H1 (cell line): ENCODE data around the gene GPATCH2L.

Experiments used
- CTCF ChIP-seq, 3 experiments: IDR thresholded peaks; 1 replicate in 2 of 3; 2 replicates in 1 of 3; pipeline versions ENCODE4 v1.5.1 to v1.6.1; 2011; ENCODE audit warnings: low read length in 3 of 3, mild to moderate bottlenecking in 3 of 3, inconsistent platforms in 2 of 3, low read depth in 1 of 3, moderate library complexity in 1 of 3; ENCODE audit not compliant: insufficient read depth in 1 of 3; ENCODE audit errors: control extremely low read depth in 1 of 3
- EGR1 ChIP-seq: IDR thresholded peaks from 2 replicates; pipeline ENCODE4 v1.6.1; 2011; ENCODE audit warnings: low read depth, low read length, borderline replicate concordance
- EZH2 ChIP-seq: fragments of 200-600 bp; sonication (generic); IDR thresholded peaks from 2 replicates; pipeline ENCODE4 v1.7.1; 2012; ENCODE audit warnings: low read depth, mild to moderate bottlenecking, moderate library complexity, low read length, inconsistent platforms; ENCODE audit not compliant: severe bottlenecking
- HDAC2 ChIP-seq, 2 experiments: fragments of 300-600 bp in 1 of 2; sonication (generic) in 1 of 2; IDR thresholded peaks; 2 replicates each; pipeline ENCODE4 v1.6.1; 2011 to 2012; ENCODE audit warnings: low read depth in 2 of 2, low read length in 2 of 2, mild to moderate bottlenecking in 2 of 2, moderate library complexity in 2 of 2, borderline replicate concordance in 1 of 2, inconsistent platforms in 1 of 2
- PHF8 ChIP-seq: fragments of 200-600 bp; sonication (generic); conservative IDR thresholded peaks from 2 replicates; pipeline ENCODE4 v1.7.1; 2012; ENCODE audit warnings: low read depth, mild to moderate bottlenecking, inconsistent platforms, low read length, moderate library complexity
- POLR2A ChIP-seq, 2 experiments: IDR thresholded peaks; 1 replicate in 1 of 2; 2 replicates in 1 of 2; pipeline ENCODE4 v1.6.1; 2011; ENCODE audit warnings: low read depth in 2 of 2, low read length in 2 of 2, mild to moderate bottlenecking in 2 of 2; ENCODE audit errors: control extremely low read depth in 1 of 2
- POLR2AphosphoS5 ChIP-seq: IDR thresholded peaks from 2 replicates; pipeline ENCODE4 v1.6.1; 2011; ENCODE audit warnings: low read depth, low read length

- TF ChIP-seq HDAC2 (IDR thresholded peaks at IDR 0.05; ENCODE audit: borderline replicate concordance in 1 of 2, low read depth in 2 of 2, low read length in 2 of 2) (no peak), POLR2A (IDR thresholded peaks at IDR 0.05; ENCODE audit: control extremely low read depth in 1 of 2, low read depth in 2 of 2, low read length in 2 of 2) (no peak), EGR1 (no peak), CTCF (IDR thresholded peaks at IDR 0.05; ENCODE audit: control extremely low read depth in 1 of 3, insufficient read depth in 1 of 3, low read depth in 1 of 3, low read length in 3 of 3) (no peak), EZH2 (no peak), POLR2AphosphoS5 (no peak), PHF8 (no peak)
Measured at GRCh38 chr14:76129851-76130576, 21.7 kb upstream of the GPATCH2L start.
